ENCODE results near the gene ATP6AP2.

DNA sequence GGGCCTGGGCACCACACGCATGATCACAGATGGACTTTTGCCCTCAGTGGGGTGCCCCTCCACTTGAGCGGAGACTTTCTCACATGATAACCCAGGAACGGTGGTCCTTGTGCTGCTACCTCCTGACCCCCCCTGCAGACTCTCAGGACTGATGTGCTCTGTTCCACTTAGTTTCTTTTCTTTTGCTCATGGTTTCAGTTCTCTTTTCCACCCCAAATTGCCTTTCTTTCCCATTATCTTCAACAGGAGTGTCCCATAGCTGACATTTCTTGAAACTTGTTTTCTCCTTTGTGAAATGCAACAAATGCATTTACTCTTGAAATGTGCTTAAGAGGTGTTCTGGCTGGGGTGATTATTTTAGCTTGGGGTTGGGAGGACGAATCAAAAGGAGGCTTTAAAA is 51.4 kb downstream of the ATP6AP2 start:
- no peak for TF ChIP-seq EZH2phosphoT487 (IDR thresholded peaks at IDR 0.05; ENCODE audit: low read depth, severe bottlenecking, unreplicated experiment)
- TF ChIP-seq, protein P1, sequence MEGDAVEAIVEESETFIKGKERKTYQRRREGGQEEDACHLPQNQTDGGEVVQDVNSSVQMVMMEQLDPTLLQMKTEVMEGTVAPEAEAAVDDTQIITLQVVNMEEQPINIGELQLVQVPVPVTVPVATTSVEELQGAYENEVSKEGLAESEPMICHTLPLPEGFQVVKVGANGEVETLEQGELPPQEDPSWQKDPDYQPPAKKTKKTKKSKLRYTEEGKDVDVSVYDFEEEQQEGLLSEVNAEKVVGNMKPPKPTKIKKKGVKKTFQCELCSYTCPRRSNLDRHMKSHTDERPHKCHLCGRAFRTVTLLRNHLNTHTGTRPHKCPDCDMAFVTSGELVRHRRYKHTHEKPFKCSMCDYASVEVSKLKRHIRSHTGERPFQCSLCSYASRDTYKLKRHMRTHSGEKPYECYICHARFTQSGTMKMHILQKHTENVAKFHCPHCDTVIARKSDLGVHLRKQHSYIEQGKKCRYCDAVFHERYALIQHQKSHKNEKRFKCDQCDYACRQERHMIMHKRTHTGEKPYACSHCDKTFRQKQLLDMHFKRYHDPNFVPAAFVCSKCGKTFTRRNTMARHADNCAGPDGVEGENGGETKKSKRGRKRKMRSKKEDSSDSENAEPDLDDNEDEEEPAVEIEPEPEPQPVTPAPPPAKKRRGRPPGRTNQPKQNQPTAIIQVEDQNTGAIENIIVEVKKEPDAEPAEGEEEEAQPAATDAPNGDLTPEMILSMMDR (IDR thresholded peaks at IDR 0.05; ENCODE audit: poor library complexity): no peak
